GM13976 (cell line): ENCODE measurements around the gene ITGB6.

ENCODE experiments used
- DNase-seq: peaks from one replicate; pipeline ENCODE4 v3.0.0; 2012; ENCODE audit warnings: low spot score
- CTCF ChIP-seq: IDR thresholded peaks from 2 replicates; pipeline ENCODE4 v1.5.1; 2012; ENCODE audit warnings: borderline replicate concordance, mild to moderate bottlenecking; ENCODE audit not compliant: insufficient read depth; ENCODE audit errors: extremely low read depth, missing control alignments, control extremely low read depth
- in situ Hi-C: fragments of 300-500 bp; cut with MboI; formaldehyde crosslinking; loops from one replicate; pipeline ENCODE4 v1.12.0; 2022; ENCODE audit warnings: low sequenced_read_pairs, mixed read lengths, inconsistent platforms; ENCODE audit not compliant: unreplicated experiment

The ITGB6 gene

GRCh38 chr2:160052531-160052930 is 147.5 kb downstream of the ITGB6 start:
- no peak for TF ChIP-seq CTCF
- no peak for DNase-seq
- in situ Hi-C loops, result no loop called here

GRCh38 chr2:160051371-160051800 is 148.7 kb downstream of the ITGB6 start:
- TF ChIP-seq CTCF, result no peak
- DNase-seq, result no peak
- in situ Hi-C loops, result no loop called here

- no peak for TF ChIP-seq CTCF
- in situ Hi-C loops, result no loop called here
- no peak for DNase-seq
These were observed 149.9 kb downstream of the ITGB6 start for GRCh38 chr2:160050147-160050546.
